HG03175 (cell line): ENCODE measurements around the gene RPL23.

Source experiments
- ATAC-seq: cut with Tn5 transposase; IDR thresholded peaks from one replicate; pipeline ENCODE4 v1.9.1; 2021; ENCODE audit warnings: mild to moderate bottlenecking, moderate library complexity; ENCODE audit not compliant: unreplicated experiment

RPL23 gene

DNA sequence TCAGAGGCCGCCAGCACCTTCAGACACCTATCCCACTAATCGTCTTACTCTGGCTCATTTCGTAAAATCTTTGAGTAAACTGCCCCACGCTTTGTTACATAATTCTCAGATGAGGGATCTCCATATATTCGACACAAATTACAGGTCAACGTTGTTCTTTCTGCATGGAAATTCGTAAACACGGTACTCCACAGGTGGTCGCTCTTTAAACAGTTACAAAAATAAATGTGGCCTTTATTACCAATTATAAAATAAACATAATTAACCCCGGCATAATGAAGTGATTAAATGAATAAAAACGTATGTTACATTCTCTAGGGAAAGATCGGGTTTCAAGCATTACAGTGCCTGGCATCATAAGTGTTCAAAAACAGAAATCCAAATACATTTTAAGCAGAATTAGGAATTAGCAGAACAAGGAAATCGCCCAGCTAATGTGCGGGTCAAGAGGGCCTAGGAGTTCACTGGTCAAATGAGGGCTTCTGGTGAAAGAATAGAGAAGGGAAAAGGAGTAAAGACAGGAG, 53.2 kb downstream of the RPL23 start:
- no peak for ATAC-seq

DNA sequence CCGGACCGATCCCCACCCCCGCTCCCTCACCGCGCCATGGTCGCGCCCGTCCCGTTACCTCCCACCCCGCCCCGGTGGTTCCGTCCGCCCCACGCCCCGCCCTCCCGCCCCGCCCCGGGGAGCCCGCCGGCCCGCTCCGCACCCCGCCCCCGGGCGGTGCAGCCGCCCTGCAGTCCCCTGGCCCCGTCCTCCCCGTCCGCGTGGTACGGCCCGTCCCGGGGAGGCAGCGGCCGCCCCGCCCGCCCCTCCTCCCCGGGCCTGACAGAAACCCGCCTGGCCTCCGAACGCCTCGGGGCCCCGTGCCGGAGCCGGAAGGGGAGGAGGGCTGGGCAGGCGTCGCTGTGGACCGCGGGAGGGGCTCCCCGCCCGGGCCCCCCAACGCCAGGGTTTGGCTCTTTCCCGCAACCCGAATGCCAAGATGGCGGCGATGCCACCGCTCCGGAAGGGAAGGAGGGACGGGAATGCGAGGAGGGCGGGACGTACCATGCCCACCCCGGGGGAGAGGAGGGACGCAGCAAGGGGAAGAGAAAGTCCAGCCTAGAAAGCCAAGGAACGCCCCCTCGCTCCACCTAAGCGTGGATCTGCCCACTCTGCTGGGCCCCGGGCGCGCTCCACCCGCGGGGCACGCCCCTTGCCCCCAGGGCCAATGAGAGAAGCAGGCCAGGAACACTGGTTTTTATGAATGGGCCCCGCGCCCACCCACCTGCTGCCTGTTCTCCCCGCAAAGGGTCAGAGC, 53.9 kb downstream of the RPL23 start, which contains the start of gene PIP4K2B:
Gene PIP4K2B (minus strand): TSS at position 56 of the 736 bp plus-strand sequence. CDS start 132 bp downstream, outside the sequence.
- peak; percentile 79 for ATAC-seq

DNA sequence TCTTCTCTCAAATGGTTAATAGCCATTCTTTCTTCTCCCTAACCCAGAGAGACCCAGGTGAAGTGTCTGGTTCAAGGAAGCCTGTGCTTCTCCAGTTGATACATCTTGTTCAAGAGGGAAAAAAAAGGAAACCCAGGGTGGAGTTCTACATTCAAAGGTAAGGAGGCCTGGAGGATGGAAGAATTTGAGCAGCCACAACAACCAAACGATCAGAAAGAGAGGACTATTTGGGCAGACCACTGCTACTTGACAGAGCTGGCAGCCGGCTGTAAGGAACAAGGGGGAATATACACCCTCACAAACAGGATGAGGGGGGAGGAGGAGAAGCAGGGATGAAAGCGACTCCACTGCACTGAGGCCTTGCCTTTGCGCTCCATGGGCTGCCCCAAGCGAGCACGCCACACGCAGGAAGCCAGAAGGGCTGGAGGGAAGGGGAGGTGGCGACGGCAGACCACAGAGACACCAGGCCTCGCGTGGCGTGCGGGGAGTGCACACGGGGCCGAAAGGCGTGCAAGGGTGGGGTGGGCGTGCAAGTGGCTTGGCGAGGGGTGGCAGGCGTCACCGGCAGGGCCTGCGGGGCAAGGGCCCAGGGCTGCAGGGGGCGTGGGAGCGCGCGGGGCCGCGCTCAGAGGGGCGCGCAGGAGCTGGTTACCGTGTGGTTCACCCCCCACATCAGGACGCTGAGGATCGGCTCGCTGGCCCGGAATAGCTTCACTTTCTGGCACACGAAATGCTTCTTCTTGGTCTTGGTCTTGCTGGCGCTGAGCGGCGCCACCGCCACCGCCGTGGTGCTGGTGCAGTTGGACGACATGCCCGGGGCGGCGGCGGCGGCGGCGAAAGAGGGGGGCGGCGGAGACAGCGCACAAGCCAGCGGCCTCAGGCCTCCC, 54.7 kb downstream of the RPL23 start:
- ATAC-seq = peak; percentile 27
